ENCODE data around the gene PPP2R3A.
"Not testable (repeated sequence)": the region's sequence is repeated elsewhere in the genome, so short reads cannot be mapped to it uniquely, and the experiment has no call there.

Gene PPP2R3A

DNA sequence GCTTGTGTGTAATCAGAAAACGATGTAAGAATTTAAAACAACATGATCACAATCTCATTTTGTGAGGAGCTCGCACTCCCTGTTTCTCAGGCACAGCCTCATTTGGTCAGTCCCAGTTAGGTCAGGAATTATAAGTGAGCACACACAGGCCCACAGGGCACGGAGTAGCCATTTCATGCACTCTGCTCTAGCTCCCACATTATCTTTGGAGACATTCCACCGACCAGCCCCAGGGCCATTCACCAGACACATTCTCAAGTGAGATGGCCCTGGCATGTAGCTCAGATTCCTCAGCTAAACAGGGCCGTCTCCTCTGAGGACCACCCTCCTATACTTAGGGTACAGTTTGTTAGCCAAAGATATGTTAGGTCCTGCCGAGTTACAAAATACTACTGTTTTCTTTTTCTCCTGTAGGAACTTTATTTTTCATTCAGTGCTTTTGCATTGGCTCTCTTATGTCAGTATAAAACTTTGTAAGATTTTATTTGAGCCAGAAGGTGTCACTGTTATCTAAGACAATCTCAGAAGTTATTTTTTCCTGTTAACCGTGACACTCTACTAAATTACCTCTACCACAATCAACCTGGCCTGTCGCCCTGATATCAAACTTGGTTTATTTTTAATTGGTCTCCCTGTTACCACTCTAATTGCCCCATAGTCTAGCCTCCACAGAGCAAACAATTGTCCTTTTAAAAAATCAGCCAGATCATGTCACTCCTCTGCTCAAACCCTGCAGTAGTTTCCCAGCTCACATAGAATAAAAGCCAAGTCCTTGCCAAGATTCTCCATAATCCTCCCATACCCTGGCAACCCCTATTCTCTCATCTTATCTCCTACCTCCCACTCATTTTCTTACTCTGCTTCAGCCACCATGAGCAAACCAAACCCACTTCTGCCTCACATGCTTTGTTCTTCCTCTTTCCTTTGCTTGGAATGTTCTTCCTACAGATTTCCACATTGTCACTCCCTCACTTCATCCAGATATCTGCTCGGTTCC is 105.7 kb downstream of the PPP2R3A start:
- TF ChIP-seq CTCF (IDR thresholded peaks at IDR 0.05; ENCODE audit: insufficient read depth, missing control alignments): peak; percentile 36
- FAIRE-seq (no peak), DNase-seq (ENCODE audit: insufficient read length, low spot score) (no peak)

DNA sequence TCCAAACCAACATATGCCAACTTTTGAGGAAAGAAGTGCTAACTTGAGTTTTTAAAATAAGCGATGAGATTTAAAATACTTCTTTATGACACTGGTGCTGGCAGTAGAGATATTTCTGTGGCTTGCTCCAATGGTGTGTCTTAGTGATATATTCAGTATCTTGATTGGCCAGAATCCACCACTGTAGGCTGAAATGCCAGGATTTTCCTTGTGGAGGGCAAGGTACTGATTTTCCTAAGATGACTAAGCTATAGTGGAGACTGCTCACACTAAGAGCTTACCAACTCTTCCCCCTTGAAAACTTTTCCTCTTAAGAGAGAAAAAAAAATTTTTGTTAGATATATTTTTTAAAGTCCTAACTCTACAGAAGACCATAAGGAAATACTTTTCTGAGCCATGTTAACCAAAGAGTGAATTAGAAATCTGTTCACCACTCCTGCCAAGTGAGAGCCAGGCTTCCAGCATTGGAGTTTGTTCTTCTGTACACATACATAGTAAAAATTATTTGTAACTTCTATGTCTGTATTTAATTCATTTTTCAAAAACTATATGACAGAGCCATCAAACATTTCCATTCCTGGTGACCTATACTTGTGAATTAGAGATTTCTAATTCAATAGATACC is 109.1 kb downstream of the PPP2R3A start:
- DNase-seq (ENCODE audit: insufficient read length, low spot score) (no peak), FAIRE-seq (no peak)
- TF ChIP-seq CTCF (IDR thresholded peaks at IDR 0.05; ENCODE audit: insufficient read depth, missing control alignments): no peak

DNA sequence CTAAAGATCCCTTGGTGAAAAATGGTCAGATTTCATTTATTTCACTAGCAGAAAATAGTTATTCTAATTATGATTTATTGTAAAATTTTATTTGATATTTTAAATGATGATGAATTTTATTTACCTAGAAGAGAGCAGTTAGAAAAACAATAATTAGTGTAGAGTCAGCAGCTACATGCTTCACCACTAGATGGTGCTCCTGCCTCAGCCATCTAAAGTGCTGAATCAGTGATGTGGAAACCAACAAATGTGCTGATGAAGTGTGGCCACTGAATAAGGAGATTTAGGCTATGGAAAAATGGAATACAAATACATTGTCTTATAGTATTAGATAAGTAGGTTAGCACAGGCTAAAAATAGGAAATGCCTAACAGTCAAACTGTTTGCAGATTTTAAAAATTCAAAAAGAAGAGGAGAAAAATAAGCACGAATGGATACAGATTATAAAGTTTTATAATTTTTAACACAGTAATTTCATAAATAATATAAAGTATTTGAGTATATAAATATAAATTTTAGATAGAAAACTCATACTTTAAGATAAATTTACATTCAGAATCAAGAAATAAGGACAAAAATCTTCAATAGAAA is 109.8 kb downstream of the PPP2R3A start:
- FAIRE-seq (peak; percentile 95), DNase-seq (ENCODE audit: insufficient read length, low spot score) (no peak)
- TF ChIP-seq CTCF (IDR thresholded peaks at IDR 0.05; ENCODE audit: insufficient read depth, missing control alignments): peak; percentile 100

- no peak for DNase-seq (ENCODE audit: insufficient read length, low spot score)
- FAIRE-seq: no peak
- TF ChIP-seq CTCF (IDR thresholded peaks at IDR 0.05; ENCODE audit: insufficient read depth, missing control alignments): no peak
Observed at GRCh38 chr3:136075811-136076210, 110.3 kb downstream of the PPP2R3A start.

GRCh38 chr3:136078421-136079364 is 113.2 kb downstream of the PPP2R3A start:
- DNase-seq (ENCODE audit: insufficient read length, low spot score) (no peak), FAIRE-seq (peak; percentile 53)
- peak; percentile 84 for TF ChIP-seq CTCF (IDR thresholded peaks at IDR 0.05; ENCODE audit: insufficient read depth, missing control alignments)

DNA sequence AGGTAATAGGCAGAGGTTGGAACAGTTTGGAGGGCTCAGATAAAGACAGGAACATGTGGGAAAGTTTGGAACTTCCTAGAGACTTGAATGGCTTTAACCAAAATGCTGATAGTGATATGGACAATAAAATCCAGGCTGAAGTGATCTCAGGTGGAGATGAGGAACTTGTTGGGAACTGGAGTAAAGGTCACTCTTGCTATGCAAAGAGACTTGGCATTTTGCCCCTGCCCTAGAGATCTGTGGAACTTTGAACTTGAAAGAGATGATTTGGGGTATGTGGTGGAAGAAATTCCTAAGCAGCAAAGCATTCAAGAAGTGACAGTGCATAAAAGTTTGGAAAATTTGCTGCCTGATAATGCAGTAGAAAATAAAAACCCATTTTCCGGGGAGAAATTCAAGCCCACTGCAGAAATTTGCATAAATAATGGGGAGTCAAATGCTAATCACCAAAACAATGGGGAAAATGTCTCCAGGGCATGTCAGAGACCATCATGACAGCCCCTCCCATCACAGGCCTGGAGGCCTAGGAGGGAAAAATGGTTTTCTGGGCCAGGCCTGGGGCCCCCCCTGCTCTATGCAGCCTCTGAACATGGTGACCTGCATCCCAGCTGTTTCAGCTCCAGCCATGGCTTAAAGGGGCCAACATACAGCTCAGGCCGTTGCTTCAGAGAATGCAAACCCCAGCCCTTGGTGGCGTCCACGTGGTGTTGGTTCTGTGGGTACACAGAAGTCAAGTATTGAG is 118.3 kb downstream of the PPP2R3A start:
- not testable (repeated sequence) for FAIRE-seq; DNase-seq (ENCODE audit: insufficient read length, low spot score)

DNA sequence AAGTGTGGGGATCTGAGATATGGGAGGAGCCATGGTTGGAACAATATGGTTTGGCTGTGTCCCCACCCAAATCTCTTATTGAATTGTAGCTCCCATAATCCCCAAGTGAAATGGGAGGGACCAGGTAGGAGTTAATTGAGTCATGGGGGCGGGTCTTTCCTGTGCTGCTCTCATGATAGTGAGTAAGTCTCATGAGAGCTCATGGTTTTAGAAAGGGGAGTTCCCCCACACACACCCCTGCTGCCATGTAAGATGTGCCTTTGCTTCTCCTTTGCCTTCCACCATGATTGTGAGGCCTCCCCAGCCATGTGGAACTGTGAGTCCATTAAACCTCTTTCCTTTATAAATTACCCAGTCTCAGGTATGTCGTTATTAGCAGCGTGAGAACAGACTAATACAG is 119.5 kb downstream of the PPP2R3A start:
- DNase-seq (ENCODE audit: insufficient read length, low spot score); FAIRE-seq: not testable (repeated sequence)

Data from D721Med (cell line).